ENCODE data around the gene OR5T2. TPM values are rescaled to one million over a fixed set of nuclear protein-coding genes. Genes with fewer than 3 reads are reported as not detected.

Gene OR5T2
- total RNA-seq, 1 experiment from 2014 or later, result not detected

DNA sequence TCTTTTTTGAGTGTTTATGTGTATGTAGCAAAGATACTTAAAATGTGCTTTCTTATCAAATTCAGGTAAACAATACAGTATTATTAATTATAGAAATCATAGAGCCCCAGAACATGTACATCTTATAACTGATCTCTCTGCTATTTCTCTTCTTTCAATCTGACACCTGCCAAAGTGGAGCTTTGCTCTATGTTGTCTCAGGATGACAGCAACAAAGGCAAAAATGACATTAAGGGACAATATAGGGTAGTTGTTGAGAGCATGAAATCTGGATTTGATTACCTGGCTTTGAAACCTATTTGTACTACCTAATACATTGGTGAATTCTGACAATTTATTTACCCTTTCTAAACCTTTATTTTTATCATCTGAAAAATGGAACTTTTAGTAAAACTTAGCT lies 50.6 kb downstream of the OR5T2 start:
- intact Hi-C loops (cut with micrococcal nuclease; ENCODE audit: unreplicated experiment), result no loop called here
- Histone ChIP-seq H3K4me1 (ENCODE audit: control insufficient read depth, insufficient read depth, low read length) (no peaks in the 10 kb centered on the region), H3K27me3 (ENCODE audit: control insufficient read depth, insufficient read depth, low read length) (no peaks in the 10 kb centered on the region), H3K27ac (ENCODE audit: low read length) (no peak overlapping the region), H3K4me3 (ENCODE audit: low read depth in 2 of 2, low read length in 2 of 2) (no peak overlapping the region), H3K36me3 (ENCODE audit: control insufficient read depth, insufficient read depth, low read length) (no peaks in the 10 kb centered on the region), H3K9me3 (ENCODE audit: control insufficient read depth, insufficient read depth, low read depth, low read length) (peaks cover 5% of the 10 kb centered on the region; the same call in 1 of the 2 replicates)
- no peak for DNase-seq (ENCODE audit: low read depth, low spot score)
- no TSS peak for BruUV-seq (replicated peaks)
- no peak for TF ChIP-seq POLR2AphosphoS5 (IDR thresholded peaks at IDR 0.05; ENCODE audit: low read depth, low read length)
- TF ChIP-seq, protein P1, sequence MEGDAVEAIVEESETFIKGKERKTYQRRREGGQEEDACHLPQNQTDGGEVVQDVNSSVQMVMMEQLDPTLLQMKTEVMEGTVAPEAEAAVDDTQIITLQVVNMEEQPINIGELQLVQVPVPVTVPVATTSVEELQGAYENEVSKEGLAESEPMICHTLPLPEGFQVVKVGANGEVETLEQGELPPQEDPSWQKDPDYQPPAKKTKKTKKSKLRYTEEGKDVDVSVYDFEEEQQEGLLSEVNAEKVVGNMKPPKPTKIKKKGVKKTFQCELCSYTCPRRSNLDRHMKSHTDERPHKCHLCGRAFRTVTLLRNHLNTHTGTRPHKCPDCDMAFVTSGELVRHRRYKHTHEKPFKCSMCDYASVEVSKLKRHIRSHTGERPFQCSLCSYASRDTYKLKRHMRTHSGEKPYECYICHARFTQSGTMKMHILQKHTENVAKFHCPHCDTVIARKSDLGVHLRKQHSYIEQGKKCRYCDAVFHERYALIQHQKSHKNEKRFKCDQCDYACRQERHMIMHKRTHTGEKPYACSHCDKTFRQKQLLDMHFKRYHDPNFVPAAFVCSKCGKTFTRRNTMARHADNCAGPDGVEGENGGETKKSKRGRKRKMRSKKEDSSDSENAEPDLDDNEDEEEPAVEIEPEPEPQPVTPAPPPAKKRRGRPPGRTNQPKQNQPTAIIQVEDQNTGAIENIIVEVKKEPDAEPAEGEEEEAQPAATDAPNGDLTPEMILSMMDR (IDR thresholded peaks at IDR 0.05), result no peak
- TF ChIP-seq TCF7L2 (IDR thresholded peaks at IDR 0.05; ENCODE audit: low read depth, low read length), result no peak
- TF ChIP-seq SIN3A (IDR thresholded peaks at IDR 0.05; ENCODE audit: borderline replicate concordance, insufficient read depth, low read depth, low read length), result no peak
- ChIA-PET POLR2A (interaction anchor here (0.6 kb wide), 1 partner anchor 14 kb away, joined by 3 read pairs; no protein-coding TSS in a partner anchor), CTCF (no interaction called here)
- ATAC-seq, result no peak
- in situ Hi-C loops (cut with HindIII; ENCODE audit: low pct_unique_long_range_greater_than_20kb, low sequenced_read_pairs), result no loop called here

Other genes starting within 250 kb of the OR5T2 start
- gene OR5F1, start 239.6 kb downstream of the OR5T2 start, total RNA-seq (2021; ENCODE audit: unreplicated experiment), result not detected
- gene OR5AS1, start 206.6 kb downstream of the OR5T2 start, total RNA-seq (2021; ENCODE audit: unreplicated experiment), result not detected
- not detected for gene OR8I2, start 140.9 kb downstream of the OR5T2 start, total RNA-seq (2021; ENCODE audit: unreplicated experiment)
- not detected for gene OR8H2, start 130.6 kb downstream of the OR5T2 start, total RNA-seq (2021; ENCODE audit: unreplicated experiment)
- not detected for gene OR8H3, start 111.9 kb downstream of the OR5T2 start, total RNA-seq (2021; ENCODE audit: unreplicated experiment)
- not detected for gene OR8J3, start 94.1 kb downstream of the OR5T2 start, total RNA-seq (2021; ENCODE audit: unreplicated experiment)
- gene OR8K5, start 73.9 kb downstream of the OR5T2 start, total RNA-seq (2021; ENCODE audit: unreplicated experiment), result not detected
- gene OR5J2, start 57.6 kb downstream of the OR5T2 start, total RNA-seq (2021; ENCODE audit: unreplicated experiment), result not detected
- not detected for gene OR5T3, start 18.0 kb upstream of the OR5T2 start, total RNA-seq (2021; ENCODE audit: unreplicated experiment)
- gene OR5T1, start 39.9 kb upstream of the OR5T2 start, total RNA-seq (2021; ENCODE audit: unreplicated experiment), result not detected
- not detected for gene OR8H1, start 58.0 kb upstream of the OR5T2 start, total RNA-seq (2021; ENCODE audit: unreplicated experiment)
- gene OR8K3, start 80.9 kb upstream of the OR5T2 start, total RNA-seq (2021; ENCODE audit: unreplicated experiment), result not detected
- gene OR8K1, start 111.8 kb upstream of the OR5T2 start, total RNA-seq (2021; ENCODE audit: unreplicated experiment), result not detected
- not detected for gene OR8J1, start 120.0 kb upstream of the OR5T2 start, total RNA-seq (2021; ENCODE audit: unreplicated experiment)
- not detected for gene OR8U1, start 141.4 kb upstream of the OR5T2 start, total RNA-seq (2021; ENCODE audit: unreplicated experiment)
- not detected for gene OR5AL1, start 178.4 kb upstream of the OR5T2 start, total RNA-seq (2021; ENCODE audit: unreplicated experiment)
- gene OR5M3, start 239.1 kb upstream of the OR5T2 start, total RNA-seq (2021; ENCODE audit: unreplicated experiment), result not detected